SK-N-SH (cell line): ENCODE data around the gene NOD2. TPM values are rescaled to one million over a fixed set of nuclear protein-coding genes. Genes with fewer than 3 reads are reported as not detected.

ENCODE experiments used
- CTCF ChIA-PET: fragments of 300-600, 350-600 bp; formaldehyde crosslinking; extraction: SDS; loops from one replicate; lab custom pipeline; 2021; lab: Yijun Ruan, JAX
- POLR2A ChIA-PET: fragments of 350-600 bp; sonication (Branson Sonifier 250); formaldehyde crosslinking; extraction: SDS; loops from one replicate; lab custom pipeline; 2020; ENCODE audit warnings: antibody characterized with exemption, inconsistent platforms; lab: Yijun Ruan, JAX
- DNase-seq: peaks from one replicate; pipeline ENCODE4 v3.0.0; 2012
- H2AFZ ChIP-seq: fragments of 200-600 bp; sonication (generic); 2 replicates; pipeline ENCODE4 v1.8.1; 2016; ENCODE audit warnings: antibody characterized with exemption, mild to moderate bottlenecking, low read depth
- H3F3A ChIP-seq: fragments of 200-600 bp; sonication (generic); replicated peaks from 2 replicates; pipeline ENCODE3; 2016; ENCODE audit warnings: antibody characterized with exemption, mild to moderate bottlenecking; ENCODE audit not compliant: insufficient read depth
- H3K27ac ChIP-seq, 2 experiments: fragments of 200-500 bp in 1 of 2; fragments of 200-600 bp in 1 of 2; sonication (Bioruptor generic) in 1 of 2; sonication (generic), shearing (Covaris generic) in 1 of 2; 2 replicates each; pipeline versions ENCODE4 v1.5.1 to v1.6.1; 2014 to 2016; ENCODE audit warnings: low read depth in 2 of 2, inconsistent platforms in 1 of 2, low read length in 1 of 2, mild to moderate bottlenecking in 1 of 2, mixed read lengths in 1 of 2
- H3K27me3 ChIP-seq: fragments of 200-600 bp; sonication (generic), shearing (Covaris generic); 2 replicates; pipeline ENCODE4 v1.6.1; 2016; ENCODE audit warnings: mixed run types; ENCODE audit not compliant: insufficient read depth
- H3K36me3 ChIP-seq, 2 experiments: fragments of 200-500 bp in 1 of 2; fragments of 200-600 bp in 1 of 2; sonication (Bioruptor generic) in 1 of 2; sonication (generic) in 1 of 2; replicated peaks in 1 of 2; 2 replicates each; pipeline versions ENCODE3 to v1.5.1; 2014 to 2016; ENCODE audit warnings: low read length in 1 of 2, mild to moderate bottlenecking in 1 of 2; ENCODE audit not compliant: insufficient read depth in 2 of 2, control insufficient read depth in 1 of 2
- H3K4me1 ChIP-seq, 2 experiments: fragments of 200-500 bp in 1 of 2; fragments of 200-600 bp in 1 of 2; sonication (Bioruptor generic) in 1 of 2; sonication (generic), shearing (Covaris generic) in 1 of 2; 2 replicates each; pipeline versions ENCODE4 v1.5.1 to v1.6.1; 2014 to 2016; ENCODE audit warnings: low read depth in 1 of 2, low read length in 1 of 2, mixed run types in 1 of 2; ENCODE audit not compliant: insufficient read depth in 2 of 2, control insufficient read depth in 1 of 2
- H3K4me2 ChIP-seq: fragments of 200-600 bp; sonication (generic), shearing (Covaris generic); 2 replicates; pipeline ENCODE4 v1.6.1; 2017; ENCODE audit warnings: mixed run types
- H3K4me3 ChIP-seq, 2 experiments: fragments of 200-500 bp in 1 of 2; fragments of 200-600 bp in 1 of 2; sonication (Bioruptor generic) in 1 of 2; sonication (generic), shearing (Covaris generic) in 1 of 2; 2 replicates each; pipeline versions ENCODE4 v1.5.1 to v1.8.1; 2014 to 2016; ENCODE audit warnings: low read depth in 2 of 2, inconsistent platforms in 1 of 2, low read length in 1 of 2, mild to moderate bottlenecking in 1 of 2, mixed read lengths in 1 of 2, moderate library complexity in 1 of 2
- H3K79me2 ChIP-seq: fragments of 200-600 bp; sonication (generic); 2 replicates; pipeline ENCODE4 v1.8.1; 2017; ENCODE audit warnings: mild to moderate bottlenecking; ENCODE audit not compliant: insufficient read depth
- H3K9ac ChIP-seq: fragments of 200-600 bp; sonication (generic); 2 replicates; pipeline ENCODE4 v1.6.1; 2017; ENCODE audit warnings: mixed run types
- H3K9me2 ChIP-seq: fragments of 200-600 bp; sonication (generic); 2 replicates; pipeline ENCODE4 v1.6.1; 2017; ENCODE audit warnings: mixed run types
- H3K9me3 ChIP-seq: fragments of 200-600 bp; sonication (generic); 2 replicates; pipeline ENCODE4 v1.6.1; 2017; ENCODE audit warnings: mixed run types, mild to moderate bottlenecking, moderate library complexity
- H4K20me1 ChIP-seq: fragments of 200-600 bp; sonication (generic); 2 replicates; pipeline ENCODE4 v1.6.1; 2017; ENCODE audit warnings: mild to moderate bottlenecking, mixed run types; ENCODE audit not compliant: insufficient read depth
- FOXJ3 ChIP-seq: sonication (generic); formaldehyde crosslinking; IDR thresholded peaks from 2 replicates; pipeline ENCODE4 v1.5.1; 2020; ENCODE audit warnings: mild to moderate bottlenecking, missing genetic modification reagents
- GATA2 ChIP-seq: sonication (generic); formaldehyde crosslinking; IDR thresholded peaks from 2 replicates; pipeline ENCODE4 v1.5.0; 2020; ENCODE audit warnings: mild to moderate bottlenecking, missing genetic modification reagents
- WGBS: methylation state at CpG from one replicate; pipeline ENCODE4 v1.1.6; 2017; ENCODE audit warnings: low lambda C conversion rate; 5-methylcytosine and 5-hydroxymethylcytosine counted together
- polyA plus RNA-seq, 3 experiments: library from polyadenylated mRNA; depleted of rRNA; stranded (reverse); fragments of >200 nt; gene quantifications; 2 replicates each; pipeline ENCODE4 v1.2.3, GENCODE V29; 2012
- TF ChIP-seq, protein P1 (sequence below): fragments of 200-600 bp; sonication (generic); IDR thresholded peaks from 2 replicates; pipeline ENCODE4 v1.6.1; 2017; ENCODE audit warnings: antibody characterized with exemption, mild to moderate bottlenecking, moderate library complexity
- TF ChIP-seq, protein P2 (sequence below): IDR thresholded peaks from 2 replicates; pipeline ENCODE4 v1.4.0; 2012; ENCODE audit warnings: low read depth, borderline replicate concordance
- TF ChIP-seq, protein P3 (sequence below): IDR thresholded peaks from 2 replicates; pipeline ENCODE4; 2012
- TF ChIP-seq, protein P4 (sequence below): IDR thresholded peaks from 2 replicates; pipeline ENCODE4 v1.6.1; 2012; ENCODE audit warnings: mild to moderate bottlenecking, low read depth, low read length, moderate library complexity

NOD2 gene
- polyA plus RNA-seq, 1 of the 3 experiments (the other 2 are of a cell fraction): not detected

DNA sequence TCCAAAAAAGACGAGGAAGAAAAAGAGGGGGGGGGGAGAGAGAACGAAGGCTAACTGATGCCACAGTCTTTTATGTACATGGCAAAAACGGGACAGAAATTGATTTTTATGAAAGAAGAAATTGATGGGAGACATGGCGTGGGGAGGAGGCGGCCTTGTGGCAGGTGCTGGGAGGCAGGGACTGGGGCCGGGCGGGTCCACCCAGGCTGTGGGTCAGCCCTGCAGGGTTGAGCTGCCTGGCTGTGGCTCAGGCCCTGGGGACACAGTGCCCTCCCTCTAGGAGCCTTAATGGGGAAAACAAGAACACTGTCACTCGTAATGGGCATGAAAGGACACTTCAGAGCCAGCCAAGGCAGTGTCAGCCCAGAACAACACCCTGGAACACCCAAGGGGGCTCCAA, 47.1 kb upstream of the NOD2 start (continued):
- TF ChIP-seq, protein P1, sequence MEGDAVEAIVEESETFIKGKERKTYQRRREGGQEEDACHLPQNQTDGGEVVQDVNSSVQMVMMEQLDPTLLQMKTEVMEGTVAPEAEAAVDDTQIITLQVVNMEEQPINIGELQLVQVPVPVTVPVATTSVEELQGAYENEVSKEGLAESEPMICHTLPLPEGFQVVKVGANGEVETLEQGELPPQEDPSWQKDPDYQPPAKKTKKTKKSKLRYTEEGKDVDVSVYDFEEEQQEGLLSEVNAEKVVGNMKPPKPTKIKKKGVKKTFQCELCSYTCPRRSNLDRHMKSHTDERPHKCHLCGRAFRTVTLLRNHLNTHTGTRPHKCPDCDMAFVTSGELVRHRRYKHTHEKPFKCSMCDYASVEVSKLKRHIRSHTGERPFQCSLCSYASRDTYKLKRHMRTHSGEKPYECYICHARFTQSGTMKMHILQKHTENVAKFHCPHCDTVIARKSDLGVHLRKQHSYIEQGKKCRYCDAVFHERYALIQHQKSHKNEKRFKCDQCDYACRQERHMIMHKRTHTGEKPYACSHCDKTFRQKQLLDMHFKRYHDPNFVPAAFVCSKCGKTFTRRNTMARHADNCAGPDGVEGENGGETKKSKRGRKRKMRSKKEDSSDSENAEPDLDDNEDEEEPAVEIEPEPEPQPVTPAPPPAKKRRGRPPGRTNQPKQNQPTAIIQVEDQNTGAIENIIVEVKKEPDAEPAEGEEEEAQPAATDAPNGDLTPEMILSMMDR: no peak
- TF ChIP-seq, all 33 proteins: peak for 0

DNA sequence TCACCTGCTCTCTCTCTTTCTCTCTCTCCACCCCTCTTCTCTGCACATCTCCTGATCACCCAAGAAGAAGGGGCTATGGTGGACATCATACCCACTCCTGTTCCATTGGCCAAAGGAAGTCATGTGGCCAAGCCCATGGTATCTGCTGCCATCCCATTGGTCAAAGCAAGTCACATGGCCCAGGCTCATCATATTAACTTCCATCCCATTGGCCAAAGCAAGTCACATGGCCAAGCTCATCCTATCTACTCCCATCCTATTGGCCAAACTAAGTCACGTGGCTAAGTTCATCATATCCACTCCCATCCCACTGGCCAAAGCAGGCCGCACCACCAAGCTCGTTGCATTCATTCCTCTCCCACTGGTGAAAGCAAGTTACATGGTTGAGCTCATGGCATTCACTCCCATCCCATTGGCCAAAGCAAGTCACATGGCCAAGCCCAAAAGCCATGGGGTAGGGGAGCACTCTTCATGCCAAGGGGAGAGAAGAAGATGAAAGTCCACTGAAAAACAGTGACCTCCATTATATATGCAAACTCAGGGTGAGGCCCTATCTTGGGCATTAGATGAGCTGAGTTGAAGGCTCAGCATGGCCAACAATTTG, 41.5 kb upstream of the NOD2 start:
- Histone ChIP-seq H3K79me2 (no peaks in the 10 kb centered on the region), H3K4me2 (no peak overlapping the region), H3F3A (no peaks in the 10 kb centered on the region), H3K27ac (no peak overlapping the region), H3K27me3 (no peaks in the 10 kb centered on the region), H4K20me1 (no peaks in the 10 kb centered on the region), H3K9ac (no peak overlapping the region), H2AFZ (no peak overlapping the region), H3K36me3 (no peaks in the 10 kb centered on the region), H3K4me1 (peaks cover 0 to 7% of the 10 kb centered on the region in 2 experiments; a peak in 1 of 4 replicates), H3K9me3 (no peaks in the 10 kb centered on the region), H3K4me3 (no peak overlapping the region), H3K9me2 (no peaks in the 10 kb centered on the region)
- no peak for TF ChIP-seq FOXJ3 (CRISPR knock-in tag)
- TF ChIP-seq, protein P2, sequence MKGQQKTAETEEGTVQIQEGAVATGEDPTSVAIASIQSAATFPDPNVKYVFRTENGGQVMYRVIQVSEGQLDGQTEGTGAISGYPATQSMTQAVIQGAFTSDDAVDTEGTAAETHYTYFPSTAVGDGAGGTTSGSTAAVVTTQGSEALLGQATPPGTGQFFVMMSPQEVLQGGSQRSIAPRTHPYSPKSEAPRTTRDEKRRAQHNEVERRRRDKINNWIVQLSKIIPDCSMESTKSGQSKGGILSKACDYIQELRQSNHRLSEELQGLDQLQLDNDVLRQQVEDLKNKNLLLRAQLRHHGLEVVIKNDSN: peak; percentile 25; the same call in 1 of the 2 replicates
- 66% methylated on average over 3 of the region's 3 CpGs for WGBS
- POLR2A ChIA-PET: no interaction called here
- DNase-seq: no peak
- CTCF ChIA-PET: interaction anchor here (1.4 to 10.0 kb wide), 3 partner anchors 13 to 277 kb away, joined by 3 to 103 read pairs (median 9); no protein-coding TSS in a partner anchor

DNA sequence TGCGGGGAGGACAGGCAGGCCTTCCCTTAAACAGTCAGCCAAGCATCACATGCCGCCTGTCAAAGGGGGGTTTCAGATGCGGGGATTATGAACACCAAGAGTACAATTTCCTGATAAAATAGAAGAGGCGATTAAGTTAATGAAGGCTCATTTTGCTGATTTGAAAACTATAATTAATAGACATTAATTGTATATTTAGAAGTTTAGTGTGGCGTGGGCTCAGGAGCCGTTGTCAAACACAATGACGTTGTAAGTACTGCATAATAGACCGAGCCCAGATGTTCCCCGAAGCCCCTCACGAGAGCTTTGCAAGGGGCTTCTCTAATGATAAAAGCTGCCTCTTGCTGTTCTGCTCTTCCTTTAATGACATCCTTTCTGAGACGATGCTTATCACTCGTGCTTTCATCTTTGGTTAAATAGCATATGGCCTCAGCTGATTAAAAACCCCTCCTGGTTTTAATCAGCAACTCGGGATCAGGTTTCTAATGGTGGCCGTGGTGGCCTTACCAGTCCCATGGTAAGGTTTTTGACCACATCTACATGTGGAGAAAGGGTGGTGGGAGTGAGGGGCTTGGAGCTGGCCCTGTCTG, 40.5 kb upstream of the NOD2 start:
- ChIA-PET CTCF (interaction anchor here (0.7 to 10.0 kb wide), 4 partner anchors 10 to 298 kb away, joined by 3 to 103 read pairs (median 7); no protein-coding TSS in a partner anchor), POLR2A (no interaction called here)
- H4K20me1 ChIP-seq: no peaks in the 10 kb centered on the region
- TF ChIP-seq, protein P3, sequence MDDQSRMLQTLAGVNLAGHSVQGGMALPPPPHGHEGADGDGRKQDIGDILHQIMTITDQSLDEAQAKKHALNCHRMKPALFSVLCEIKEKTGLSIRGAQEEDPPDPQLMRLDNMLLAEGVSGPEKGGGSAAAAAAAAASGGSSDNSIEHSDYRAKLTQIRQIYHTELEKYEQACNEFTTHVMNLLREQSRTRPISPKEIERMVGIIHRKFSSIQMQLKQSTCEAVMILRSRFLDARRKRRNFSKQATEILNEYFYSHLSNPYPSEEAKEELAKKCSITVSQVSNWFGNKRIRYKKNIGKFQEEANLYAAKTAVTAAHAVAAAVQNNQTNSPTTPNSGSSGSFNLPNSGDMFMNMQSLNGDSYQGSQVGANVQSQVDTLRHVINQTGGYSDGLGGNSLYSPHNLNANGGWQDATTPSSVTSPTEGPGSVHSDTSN: no peak
- TF ChIP-seq, protein P4, sequence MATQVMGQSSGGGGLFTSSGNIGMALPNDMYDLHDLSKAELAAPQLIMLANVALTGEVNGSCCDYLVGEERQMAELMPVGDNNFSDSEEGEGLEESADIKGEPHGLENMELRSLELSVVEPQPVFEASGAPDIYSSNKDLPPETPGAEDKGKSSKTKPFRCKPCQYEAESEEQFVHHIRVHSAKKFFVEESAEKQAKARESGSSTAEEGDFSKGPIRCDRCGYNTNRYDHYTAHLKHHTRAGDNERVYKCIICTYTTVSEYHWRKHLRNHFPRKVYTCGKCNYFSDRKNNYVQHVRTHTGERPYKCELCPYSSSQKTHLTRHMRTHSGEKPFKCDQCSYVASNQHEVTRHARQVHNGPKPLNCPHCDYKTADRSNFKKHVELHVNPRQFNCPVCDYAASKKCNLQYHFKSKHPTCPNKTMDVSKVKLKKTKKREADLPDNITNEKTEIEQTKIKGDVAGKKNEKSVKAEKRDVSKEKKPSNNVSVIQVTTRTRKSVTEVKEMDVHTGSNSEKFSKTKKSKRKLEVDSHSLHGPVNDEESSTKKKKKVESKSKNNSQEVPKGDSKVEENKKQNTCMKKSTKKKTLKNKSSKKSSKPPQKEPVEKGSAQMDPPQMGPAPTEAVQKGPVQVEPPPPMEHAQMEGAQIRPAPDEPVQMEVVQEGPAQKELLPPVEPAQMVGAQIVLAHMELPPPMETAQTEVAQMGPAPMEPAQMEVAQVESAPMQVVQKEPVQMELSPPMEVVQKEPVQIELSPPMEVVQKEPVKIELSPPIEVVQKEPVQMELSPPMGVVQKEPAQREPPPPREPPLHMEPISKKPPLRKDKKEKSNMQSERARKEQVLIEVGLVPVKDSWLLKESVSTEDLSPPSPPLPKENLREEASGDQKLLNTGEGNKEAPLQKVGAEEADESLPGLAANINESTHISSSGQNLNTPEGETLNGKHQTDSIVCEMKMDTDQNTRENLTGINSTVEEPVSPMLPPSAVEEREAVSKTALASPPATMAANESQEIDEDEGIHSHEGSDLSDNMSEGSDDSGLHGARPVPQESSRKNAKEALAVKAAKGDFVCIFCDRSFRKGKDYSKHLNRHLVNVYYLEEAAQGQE: no peak
- peak; percentile 32 for TF ChIP-seq GATA2 (CRISPR knock-in tag)
- TF ChIP-seq, protein P2: no peak
- H3K9me2 ChIP-seq: no peaks in the 10 kb centered on the region
- H3K27ac ChIP-seq: no peak overlapping the region
- peak; percentile 51 for DNase-seq
- H3K79me2 ChIP-seq: no peaks in the 10 kb centered on the region
- no peak overlapping the region for H3K9ac ChIP-seq
- no peak overlapping the region for H3K4me3 ChIP-seq
- no peak overlapping the region for H2AFZ ChIP-seq
- no peaks in the 10 kb centered on the region for H3K27me3 ChIP-seq
- H3K9me3 ChIP-seq: no peaks in the 10 kb centered on the region
- no peaks in the 10 kb centered on the region for H3K36me3 ChIP-seq
- H3K4me1 ChIP-seq: peaks cover 0 to 7% of the 10 kb centered on the region in 2 experiments; a peak in 1 of 4 replicates
- H3F3A ChIP-seq: no peaks in the 10 kb centered on the region
- no peak overlapping the region for H3K4me2 ChIP-seq
- 41% methylated on average over 14 of the region's 14 CpGs for WGBS
